ENCODE data around the gene AHCYL1.

The AHCYL1 gene

DNA sequence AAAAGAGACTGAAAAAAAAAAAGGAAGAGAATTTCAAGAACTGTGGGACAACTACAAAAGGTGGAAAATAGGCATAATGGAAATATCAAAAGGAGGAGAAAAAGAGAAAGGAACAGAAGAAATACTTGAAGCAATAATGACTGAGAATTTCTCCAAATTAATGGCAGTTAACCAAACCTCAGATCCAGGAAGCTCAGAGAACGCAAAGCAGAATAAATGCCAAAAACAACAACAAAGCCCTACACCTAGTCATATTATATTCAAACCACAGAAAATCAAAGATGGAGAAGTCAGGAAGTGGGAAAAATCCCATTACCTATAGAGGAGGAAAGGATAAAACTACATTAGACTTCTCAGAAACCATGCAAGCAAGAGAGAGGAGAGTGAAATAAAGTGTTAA lies 20.7 kb upstream of the AHCYL1 start:
- no peak for ATAC-seq

DNA sequence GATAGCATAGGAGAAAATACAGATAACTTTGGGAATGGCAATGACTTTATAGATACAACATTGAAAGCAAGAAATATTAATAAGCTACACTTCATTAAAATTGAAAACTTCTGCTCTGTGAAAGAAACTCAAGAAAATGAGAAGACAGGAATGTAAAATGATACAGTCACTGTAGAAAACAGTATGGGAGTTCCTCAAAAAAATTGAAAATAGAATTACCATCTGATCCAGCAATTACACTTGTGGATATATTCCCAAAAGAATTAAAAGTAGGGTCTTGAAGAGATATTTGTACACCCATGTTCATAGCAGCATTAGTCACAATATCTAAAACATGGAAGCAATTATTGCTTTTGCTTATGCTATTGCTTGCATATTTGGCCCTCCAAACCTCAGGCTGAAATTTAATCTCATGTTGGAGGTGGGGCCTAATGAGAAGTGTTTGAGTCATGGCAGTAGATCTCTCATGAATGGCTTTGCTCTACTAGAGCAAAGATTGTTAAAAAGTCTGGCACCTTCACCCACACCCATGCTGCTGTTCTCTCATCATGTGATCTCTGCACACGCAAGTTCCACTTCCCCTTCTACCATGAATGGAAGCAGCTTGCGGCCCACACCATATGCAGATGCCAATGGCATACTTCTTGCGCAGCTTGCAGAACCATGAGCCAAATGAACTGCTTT lies 15.3 kb upstream of the AHCYL1 start:
- H3K27me3 Mint-ChIP-seq, result peaks cover 8% of the 10 kb centered on the region
- H3K9me3 Mint-ChIP-seq, result no peaks in the 10 kb centered on the region
- no peaks in the 10 kb centered on the region for H3K4me1 Mint-ChIP-seq
- H3K4me3 Mint-ChIP-seq, result no peak overlapping the region
- no peak overlapping the region for H3K27ac Mint-ChIP-seq
- DNase-seq (no peak), ATAC-seq (no peak)

More for the DNA sequence above, 20.7 kb upstream of the AHCYL1 start:
- no peaks in the 10 kb centered on the region for H3K4me1 Mint-ChIP-seq
- no peak overlapping the region for H3K27ac Mint-ChIP-seq
- no peak for DNase-seq
- no peaks in the 10 kb centered on the region for H3K9me3 Mint-ChIP-seq
- H3K4me3 Mint-ChIP-seq, result no peak overlapping the region
- H3K27me3 Mint-ChIP-seq, result no peaks in the 10 kb centered on the region

DNA sequence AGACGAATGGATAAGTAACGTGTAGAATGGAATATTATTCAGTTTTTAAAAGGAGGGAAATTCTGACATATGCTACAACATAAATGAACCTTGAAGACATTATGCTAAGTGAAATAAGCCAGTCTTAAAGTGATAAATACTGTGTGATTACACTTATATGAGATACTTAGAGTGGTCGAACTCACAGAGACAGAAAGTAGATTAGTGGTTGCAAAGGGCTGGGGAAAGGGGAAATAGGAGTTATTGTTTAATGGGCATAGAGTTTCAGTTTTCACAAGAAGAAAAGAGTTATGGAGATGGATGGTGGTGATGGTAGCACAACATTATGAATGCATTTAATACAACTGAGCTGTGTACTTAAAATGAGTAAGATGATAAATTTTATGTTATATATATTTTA lies 14.7 kb upstream of the AHCYL1 start:
- Mint-ChIP-seq H3K27me3 (peaks cover 8% of the 10 kb centered on the region), H3K27ac (no peak overlapping the region), H3K4me1 (no peaks in the 10 kb centered on the region), H3K4me3 (no peak overlapping the region), H3K9me3 (no peaks in the 10 kb centered on the region)
- no peak for ATAC-seq
- no peak for DNase-seq

DNA sequence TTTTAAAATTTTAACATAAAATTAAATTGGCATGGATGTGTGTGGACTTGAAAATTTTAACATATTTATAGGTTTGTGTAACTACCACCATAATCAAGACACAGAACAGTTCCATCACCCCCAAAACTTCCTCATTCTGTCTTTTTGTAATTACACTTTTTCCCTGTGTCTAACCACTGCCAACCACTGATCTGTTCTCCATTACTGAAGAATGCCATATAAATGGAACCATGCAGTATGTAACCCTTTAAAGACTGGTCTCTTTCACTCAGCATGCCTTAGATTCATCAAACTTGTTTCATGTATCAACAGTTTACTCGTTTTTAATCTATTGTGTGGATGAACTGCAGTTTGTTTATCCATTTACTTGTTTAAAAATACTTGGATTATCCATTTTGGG lies 13.0 kb upstream of the AHCYL1 start:
- Mint-ChIP-seq H3K9me3 (no peaks in the 10 kb centered on the region), H3K27me3 (peaks cover 8% of the 10 kb centered on the region), H3K4me1 (no peaks in the 10 kb centered on the region), H3K27ac (no peak overlapping the region), H3K4me3 (no peak overlapping the region)
- DNase-seq (no peak), ATAC-seq (no peak)

DNA sequence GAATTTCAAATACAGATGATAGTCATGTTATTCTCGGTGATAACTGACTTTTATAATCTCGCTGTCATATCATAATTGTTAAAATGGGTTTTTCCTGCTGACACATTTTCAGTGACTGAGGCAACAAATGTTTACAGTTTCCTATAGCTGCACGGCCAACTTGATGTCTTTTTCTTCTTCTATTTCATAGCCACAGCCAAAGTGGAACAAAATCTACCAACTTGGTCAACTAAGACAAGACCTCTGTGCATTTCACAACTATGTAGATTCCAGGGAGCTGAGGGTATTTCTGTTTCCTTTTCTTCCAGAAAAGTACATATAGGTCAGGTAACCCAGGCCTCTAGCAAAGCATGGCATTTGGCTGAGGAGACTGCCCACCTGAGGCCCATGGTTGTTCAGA lies 10.4 kb upstream of the AHCYL1 start:
- H3K4me3 Mint-ChIP-seq, result no peak overlapping the region
- no peak overlapping the region for H3K27ac Mint-ChIP-seq
- ATAC-seq, result no peak
- DNase-seq, result no peak
- H3K4me1 Mint-ChIP-seq, result no peaks in the 10 kb centered on the region
- H3K27me3 Mint-ChIP-seq, result peaks cover 35% of the 10 kb centered on the region
- no peaks in the 10 kb centered on the region for H3K9me3 Mint-ChIP-seq

DNA sequence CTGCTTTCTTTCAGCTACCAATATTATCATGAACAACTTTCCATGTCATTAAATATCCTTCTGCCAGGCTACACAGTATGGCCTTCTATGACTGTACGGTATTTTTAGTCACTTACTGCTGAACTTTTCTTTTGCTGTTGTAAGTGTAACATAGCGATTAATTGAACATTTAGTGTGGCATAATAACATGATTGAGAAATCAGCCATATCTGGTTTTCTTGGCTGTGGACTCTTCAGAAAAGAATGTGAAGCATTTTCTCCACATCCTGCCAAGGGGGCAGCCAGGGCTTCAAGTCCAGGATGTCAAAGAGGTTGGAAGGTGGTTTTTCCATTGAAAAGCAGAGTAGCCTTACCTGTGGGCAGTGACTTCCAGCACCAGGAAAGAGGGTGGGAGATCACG lies 8.8 kb upstream of the AHCYL1 start:
- no peak overlapping the region for H3K27ac Mint-ChIP-seq
- peaks cover 34% of the 10 kb centered on the region for H3K27me3 Mint-ChIP-seq
- H3K4me1 Mint-ChIP-seq, result no peaks in the 10 kb centered on the region
- ATAC-seq, result no peak
- no peak overlapping the region for H3K4me3 Mint-ChIP-seq
- no peak for DNase-seq
- H3K9me3 Mint-ChIP-seq, result no peaks in the 10 kb centered on the region

DNA sequence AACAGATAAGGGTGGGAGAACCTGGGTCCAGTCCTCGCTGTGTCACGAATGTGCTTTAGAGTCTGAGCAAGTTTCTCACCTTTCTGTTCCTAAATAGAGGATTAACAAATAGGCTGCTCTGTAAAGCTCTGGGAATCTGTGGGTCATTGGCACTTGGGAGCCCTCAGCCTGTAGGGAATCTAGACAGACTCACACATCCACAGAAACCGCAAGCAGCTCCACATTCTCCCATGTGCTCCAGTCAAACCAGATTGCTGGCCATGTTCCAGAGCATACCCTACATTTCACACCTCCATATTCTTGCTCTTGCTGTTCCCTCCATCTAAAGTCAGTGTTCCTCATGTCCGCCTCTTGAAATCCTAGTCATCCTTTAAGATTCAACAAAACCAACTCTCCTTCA lies 7.8 kb upstream of the AHCYL1 start:
- Mint-ChIP-seq H3K9me3 (no peaks in the 10 kb centered on the region), H3K27me3 (peaks cover 28% of the 10 kb centered on the region), H3K27ac (no peak overlapping the region), H3K4me1 (no peaks in the 10 kb centered on the region), H3K4me3 (no peak overlapping the region)
- ATAC-seq (no peak), DNase-seq (no peak)

DNA sequence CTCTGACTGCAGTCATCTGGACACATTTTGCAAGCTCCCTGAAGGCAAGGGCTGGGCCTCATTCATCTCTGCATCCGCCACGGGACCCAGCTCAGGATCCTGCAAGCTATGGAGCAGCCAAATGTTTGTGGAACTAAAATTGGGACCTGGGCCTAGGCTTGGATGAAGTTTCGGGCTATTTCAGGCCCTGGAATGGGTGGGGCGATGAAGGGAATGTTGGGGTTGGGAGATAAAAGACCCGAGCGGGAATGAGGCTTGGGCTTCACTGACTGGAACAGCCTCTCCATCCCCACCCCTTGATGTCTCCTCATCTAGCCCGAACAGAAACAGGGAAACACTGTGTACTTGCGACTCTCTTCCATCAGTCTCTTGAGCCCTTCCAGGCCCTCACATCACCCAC lies 7.3 kb upstream of the AHCYL1 start:
- ATAC-seq (no peak), DNase-seq (no peak)
- peaks cover 28% of the 10 kb centered on the region for H3K27me3 Mint-ChIP-seq
- H3K4me1 Mint-ChIP-seq, result no peaks in the 10 kb centered on the region
- no peak overlapping the region for H3K4me3 Mint-ChIP-seq
- no peaks in the 10 kb centered on the region for H3K9me3 Mint-ChIP-seq
- H3K27ac Mint-ChIP-seq, result no peak overlapping the region

DNA sequence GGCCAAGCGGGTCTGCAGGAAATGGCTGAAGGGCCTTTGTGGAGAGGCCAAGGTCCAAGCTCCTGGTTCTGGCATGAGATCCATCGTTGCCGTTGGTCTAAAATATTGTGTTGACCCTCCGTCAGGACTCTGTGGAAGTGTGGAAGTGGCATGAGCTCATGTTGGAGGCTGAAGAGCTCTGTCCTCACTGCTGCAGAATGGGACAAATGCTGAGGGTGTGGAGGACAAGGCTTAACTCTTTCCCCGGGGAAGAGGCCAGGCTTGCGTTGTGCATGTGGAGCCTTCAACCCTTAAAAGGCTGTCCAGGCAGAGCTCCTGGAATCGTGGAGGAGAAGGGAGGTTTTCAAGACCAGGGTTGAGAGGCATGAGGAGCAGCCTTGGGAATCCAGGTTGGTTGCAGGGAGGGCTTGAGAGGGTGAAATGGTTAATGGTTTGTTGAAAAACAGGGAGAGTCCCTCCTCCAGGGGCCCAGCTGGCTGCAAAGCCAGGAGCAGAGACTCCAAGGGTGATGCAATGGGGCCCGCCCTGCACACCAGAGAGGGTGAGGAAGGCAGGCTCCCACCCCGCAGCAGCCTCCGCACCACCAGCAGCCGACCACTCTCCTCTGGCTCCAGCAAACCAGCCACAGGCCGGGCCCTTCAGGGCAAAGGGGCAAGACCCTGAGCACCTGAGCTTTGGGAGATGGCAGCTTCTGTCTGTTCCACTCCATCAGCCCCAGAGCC lies 6.7 kb upstream of the AHCYL1 start:
- peaks cover 28% of the 10 kb centered on the region for H3K27me3 Mint-ChIP-seq
- ATAC-seq, result no peak
- H3K4me1 Mint-ChIP-seq, result no peaks in the 10 kb centered on the region
- DNase-seq, result no peak
- H3K27ac Mint-ChIP-seq, result no peak overlapping the region
- H3K4me3 Mint-ChIP-seq, result no peak overlapping the region
- no peaks in the 10 kb centered on the region for H3K9me3 Mint-ChIP-seq

DNA sequence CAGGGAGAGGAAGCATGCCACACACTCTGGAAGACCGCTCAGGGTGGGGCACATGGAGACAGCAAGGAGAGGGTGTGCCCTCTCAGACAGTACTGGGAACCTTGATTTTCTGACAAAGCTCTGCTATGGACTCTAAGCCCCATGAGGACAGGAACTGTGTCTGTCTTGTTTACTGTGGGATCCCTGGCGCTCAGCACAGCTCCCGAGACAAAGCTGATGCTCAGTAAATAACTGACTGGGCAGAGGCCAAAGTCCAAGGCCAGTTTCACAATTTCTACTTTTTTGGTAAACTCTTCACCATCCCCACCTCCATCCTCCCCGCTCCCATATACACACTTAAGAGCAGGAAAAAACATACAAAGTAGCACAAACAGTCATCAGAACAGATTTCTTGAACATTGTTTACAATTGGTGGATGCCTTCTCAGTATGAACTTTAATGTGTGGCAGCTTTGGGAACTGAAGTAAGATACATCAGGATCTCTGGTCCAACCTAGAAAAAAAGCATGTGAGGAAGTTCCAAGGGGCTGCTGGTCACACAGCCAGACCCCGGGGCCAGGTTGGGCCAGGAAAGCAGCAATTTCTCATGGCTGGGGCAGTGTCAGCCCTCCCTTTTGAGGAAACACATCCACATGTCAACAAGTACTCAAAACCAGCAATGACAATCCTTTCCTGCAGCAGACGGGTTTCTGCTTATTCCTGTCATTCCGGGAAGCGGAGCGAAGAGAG lies 5.6 kb upstream of the AHCYL1 start:
- no peak for ATAC-seq
- H3K27me3 Mint-ChIP-seq, result peaks cover 28% of the 10 kb centered on the region
- no peak for DNase-seq
- H3K4me1 Mint-ChIP-seq, result peaks cover 2% of the 10 kb centered on the region
- no peaks in the 10 kb centered on the region for H3K9me3 Mint-ChIP-seq
- no peak overlapping the region for H3K4me3 Mint-ChIP-seq
- no peak overlapping the region for H3K27ac Mint-ChIP-seq

DNA sequence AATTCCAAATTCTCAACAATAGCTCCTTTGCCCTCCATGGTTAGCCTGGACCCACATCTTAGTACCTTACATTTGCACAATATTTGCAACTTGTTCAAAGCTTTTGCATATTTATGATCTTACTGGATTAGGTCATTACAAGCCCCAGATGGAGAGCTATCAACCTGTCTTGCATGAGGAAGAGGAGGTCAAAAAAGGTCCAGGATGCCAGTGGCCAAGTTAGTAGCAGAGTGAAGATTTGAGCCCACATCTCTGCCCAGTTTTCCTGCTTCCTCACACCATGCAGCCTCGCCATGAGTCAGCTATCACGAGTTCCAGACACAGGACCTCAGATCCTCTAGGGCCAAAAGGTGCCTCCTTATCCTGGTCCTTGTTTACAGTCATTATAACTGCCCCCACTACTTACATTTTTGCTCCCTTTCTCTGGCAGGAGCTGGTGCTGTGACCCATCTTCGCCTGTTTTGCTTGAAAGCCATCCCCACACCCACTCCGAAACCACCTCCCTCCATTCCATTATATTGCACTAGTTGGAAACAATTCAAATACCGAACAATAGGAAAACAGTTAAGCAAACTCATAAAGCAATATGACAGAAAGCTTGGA lies 5.0 kb upstream of the AHCYL1 start:
- H3K9me3 Mint-ChIP-seq, result no peaks in the 10 kb centered on the region
- peaks cover 28% of the 10 kb centered on the region for H3K27me3 Mint-ChIP-seq
- ATAC-seq (no peak), DNase-seq (no peak)
- no peak overlapping the region for H3K27ac Mint-ChIP-seq
- H3K4me1 Mint-ChIP-seq, result peaks cover 4% of the 10 kb centered on the region
- no peak overlapping the region for H3K4me3 Mint-ChIP-seq

DNA sequence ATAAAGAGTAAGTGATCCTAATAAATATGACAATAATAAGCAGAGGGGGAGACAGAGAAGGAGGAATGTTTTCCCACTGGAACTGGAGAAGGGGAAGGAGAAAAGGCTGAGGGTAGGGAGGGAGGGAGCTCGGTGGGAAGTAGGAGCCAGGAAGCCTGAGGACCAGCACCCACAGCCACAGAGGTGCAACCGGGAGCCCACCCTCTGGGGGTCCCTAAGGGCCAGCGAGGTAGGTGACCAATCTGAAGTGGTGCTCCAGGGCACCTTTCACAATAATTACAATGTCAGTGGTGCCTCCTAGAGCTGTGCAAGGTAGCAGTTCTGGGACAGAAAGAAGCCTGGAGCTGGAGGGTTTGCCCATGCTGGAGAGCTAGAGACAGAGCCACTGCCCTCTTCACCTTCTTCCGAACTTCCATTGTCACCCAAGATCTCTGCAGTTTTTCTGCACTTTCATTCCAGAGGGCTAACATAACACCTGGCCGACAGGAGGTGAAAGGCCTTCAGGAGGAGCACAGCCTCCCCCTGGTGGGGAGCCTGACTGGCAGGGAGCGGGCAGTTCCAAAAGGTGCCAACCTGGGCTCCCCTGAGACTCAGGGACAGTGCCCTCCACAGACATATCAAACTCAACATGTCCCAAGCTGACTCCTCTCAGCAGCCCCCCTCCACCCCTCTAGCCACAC lies 4.1 kb upstream of the AHCYL1 start:
- ATAC-seq, result no peak
- Mint-ChIP-seq H3K9me3 (no peaks in the 10 kb centered on the region), H3K27me3 (peaks cover 28% of the 10 kb centered on the region), H3K4me3 (no peak overlapping the region), H3K27ac (peak overlapping the region in 1 of 2 donors; percentile 42), H3K4me1 (peaks cover 7% of the 10 kb centered on the region)
- DNase-seq, result no peak

DNA sequence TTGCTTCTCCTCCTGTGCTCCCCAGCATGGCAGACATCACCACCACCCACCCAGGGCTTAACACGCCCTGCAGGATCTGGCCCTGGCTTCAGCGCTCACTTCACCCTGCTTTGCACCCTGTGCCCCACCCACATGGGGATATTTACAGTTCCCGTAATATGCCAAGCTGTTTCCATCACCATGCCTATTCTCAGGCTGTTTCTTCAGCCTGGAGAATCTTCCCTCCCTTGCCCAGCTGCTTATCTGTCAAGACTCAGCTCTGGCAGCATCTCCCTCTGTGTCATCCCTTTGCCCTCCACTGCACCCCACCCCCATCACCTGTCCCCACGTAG lies 3.6 kb upstream of the AHCYL1 start:
- H3K4me3 Mint-ChIP-seq, result no peak overlapping the region
- peaks cover 28% of the 10 kb centered on the region for H3K27me3 Mint-ChIP-seq
- no peak overlapping the region for H3K27ac Mint-ChIP-seq
- H3K9me3 Mint-ChIP-seq, result no peaks in the 10 kb centered on the region
- DNase-seq (no peak), ATAC-seq (no peak)
- peaks cover 12% of the 10 kb centered on the region for H3K4me1 Mint-ChIP-seq

DNA sequence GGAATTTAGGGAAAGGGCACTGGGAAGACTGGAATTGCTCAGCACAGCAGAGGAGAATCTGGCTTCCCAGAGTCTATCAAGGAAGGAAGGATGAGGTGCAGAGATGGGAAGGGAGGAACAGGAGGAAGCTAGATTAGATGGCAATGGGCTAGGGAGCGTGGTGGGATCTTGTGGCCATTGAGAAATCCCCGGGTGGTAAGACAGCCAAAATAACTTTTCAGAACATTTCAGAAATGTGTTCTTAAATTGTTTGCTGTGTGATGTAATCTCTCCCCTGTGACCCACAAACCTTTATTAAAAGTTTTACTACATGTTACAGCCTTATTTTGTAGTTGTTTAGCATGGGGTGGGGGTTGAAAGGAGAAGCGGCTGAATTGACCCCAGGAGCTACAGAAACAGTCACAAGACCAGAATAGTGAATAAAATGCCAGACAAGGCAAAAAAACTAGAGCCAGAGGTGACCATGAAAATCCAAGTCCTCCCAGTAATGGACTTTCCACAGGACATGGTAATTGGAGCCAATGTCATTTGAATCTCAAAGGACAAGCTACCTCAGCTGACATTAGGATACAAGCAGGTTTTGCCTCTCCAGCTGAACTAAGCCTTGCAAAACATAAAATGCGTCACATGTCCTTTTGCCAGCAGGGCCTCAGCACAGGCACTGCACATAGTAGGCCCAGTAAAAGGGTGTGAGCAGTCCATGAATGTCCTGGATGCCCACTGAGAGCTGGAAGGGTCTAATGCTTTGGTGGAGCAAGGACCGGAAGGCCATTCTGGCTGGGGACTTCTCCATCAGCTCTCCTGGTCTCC lies 980 bp upstream of the AHCYL1 start:
- Mint-ChIP-seq H3K9me3 (no peaks in the 10 kb centered on the region), H3K4me3 (peak overlapping the region in 1 of 2 donors; percentile 99), H3K27ac (peak overlapping the region in 1 of 2 donors; percentile 67), H3K27me3 (peaks cover 7% of the 10 kb centered on the region), H3K4me1 (peaks cover 36% of the 10 kb centered on the region)
- no peak for DNase-seq
- ATAC-seq, result no peak

DNA sequence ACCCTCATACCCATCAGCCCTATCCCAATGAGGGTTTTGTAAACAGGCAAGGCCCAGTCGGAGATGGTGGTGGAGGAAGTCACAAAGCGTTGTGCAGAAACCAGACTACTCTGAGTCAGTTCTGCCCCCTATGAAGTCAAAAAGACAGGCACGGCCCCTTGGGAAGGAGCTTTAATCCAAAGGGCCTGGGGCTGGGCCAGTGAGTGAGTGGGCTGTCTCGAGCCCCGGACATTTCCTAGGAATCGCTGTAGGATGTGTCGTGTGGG lies 442 bp upstream of the AHCYL1 start:
- Mint-ChIP-seq H3K9me3 (no peaks in the 10 kb centered on the region), H3K4me3 (peak overlapping the region; percentile 98 to 99), H3K27ac (no peak overlapping the region), H3K27me3 (peaks cover 2% of the 10 kb centered on the region), H3K4me1 (peaks cover 41% of the 10 kb centered on the region)
- no peak for DNase-seq
- no peak for ATAC-seq
